ENCODE measurements around the gene PLEKHO1. TPM values are rescaled to one million over a fixed set of nuclear protein-coding genes. Genes with fewer than 3 reads are reported as not detected.
A peak's percentile ranks its signal among the peaks of the same experiment; 100 is the strongest.

Gene PLEKHO1
- total and polyA plus RNA-seq, 2 donors (not counting 1 experiment from before 2014, with no cell fraction given): 48.3 to 65.6 TPM

GRCh38 chr1:150126811-150127210 lies 22.9 kb upstream of the PLEKHO1 start:
- H3K4me2 ChIP-seq (ENCODE audit: extremely low read depth, insufficient read depth, low read length): no peak overlapping the region
- no peaks in the 10 kb centered on the region for H3K27me3 ChIP-seq (ENCODE audit: control insufficient read depth, insufficient read depth, low read length)
- no peak overlapping the region for H3K4me3 ChIP-seq (replicated peaks in 1 of 4; ENCODE audit: control extremely low read depth in 1 of 4, insufficient read depth in 1 of 4, low read depth in 3 of 4, low read length in 4 of 4)
- peaks cover 1% of the 10 kb centered on the region for H3K36me3 ChIP-seq (ENCODE audit: control insufficient read depth, insufficient read depth, low read length)
- H3K9ac ChIP-seq (ENCODE audit: insufficient read depth, low read length): no peak overlapping the region
- DNase-seq (ENCODE audit: low read depth in 2 of 2): peak in 1 of 2 donors; percentile 11
- TF ChIP-seq EZH2 (IDR thresholded peaks at IDR 0.05; ENCODE audit: low read length, missing control alignments): no peak
- TF ChIP-seq, protein P1, sequence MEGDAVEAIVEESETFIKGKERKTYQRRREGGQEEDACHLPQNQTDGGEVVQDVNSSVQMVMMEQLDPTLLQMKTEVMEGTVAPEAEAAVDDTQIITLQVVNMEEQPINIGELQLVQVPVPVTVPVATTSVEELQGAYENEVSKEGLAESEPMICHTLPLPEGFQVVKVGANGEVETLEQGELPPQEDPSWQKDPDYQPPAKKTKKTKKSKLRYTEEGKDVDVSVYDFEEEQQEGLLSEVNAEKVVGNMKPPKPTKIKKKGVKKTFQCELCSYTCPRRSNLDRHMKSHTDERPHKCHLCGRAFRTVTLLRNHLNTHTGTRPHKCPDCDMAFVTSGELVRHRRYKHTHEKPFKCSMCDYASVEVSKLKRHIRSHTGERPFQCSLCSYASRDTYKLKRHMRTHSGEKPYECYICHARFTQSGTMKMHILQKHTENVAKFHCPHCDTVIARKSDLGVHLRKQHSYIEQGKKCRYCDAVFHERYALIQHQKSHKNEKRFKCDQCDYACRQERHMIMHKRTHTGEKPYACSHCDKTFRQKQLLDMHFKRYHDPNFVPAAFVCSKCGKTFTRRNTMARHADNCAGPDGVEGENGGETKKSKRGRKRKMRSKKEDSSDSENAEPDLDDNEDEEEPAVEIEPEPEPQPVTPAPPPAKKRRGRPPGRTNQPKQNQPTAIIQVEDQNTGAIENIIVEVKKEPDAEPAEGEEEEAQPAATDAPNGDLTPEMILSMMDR (conservative IDR thresholded peaks at IDR 0.05 in 1 of 2, IDR thresholded peaks at IDR 0.05 in 1 of 2; ENCODE audit: low read depth in 1 of 2, low read length in 2 of 2): no peak
- H3K4me1 ChIP-seq (ENCODE audit: control insufficient read depth, extremely low read depth, insufficient read depth, low read length): peaks cover under 1% of the 10 kb centered on the region
- no peak overlapping the region for H3K27ac ChIP-seq (ENCODE audit: insufficient read depth, low read length)
- H4K20me1 ChIP-seq (ENCODE audit: control insufficient read depth, extremely low read depth, insufficient read depth, low read length): no peaks in the 10 kb centered on the region
- no peak overlapping the region for H2AFZ ChIP-seq (ENCODE audit: low read length)
- no peaks in the 10 kb centered on the region for H3K9me3 ChIP-seq (ENCODE audit: control insufficient read depth, insufficient read depth, low read depth, low read length)
- H3K79me2 ChIP-seq (ENCODE audit: control insufficient read depth, insufficient read depth, low read length): no peaks in the 10 kb centered on the region

- Histone ChIP-seq H3K9me3 (ENCODE audit: control insufficient read depth, insufficient read depth, low read depth, low read length) (no peaks in the 10 kb centered on the region), H3K4me3 (replicated peaks in 1 of 4; ENCODE audit: control extremely low read depth in 1 of 4, insufficient read depth in 1 of 4, low read depth in 3 of 4, low read length in 4 of 4) (no peak overlapping the region), H3K9ac (ENCODE audit: insufficient read depth, low read length) (no peak overlapping the region), H3K79me2 (ENCODE audit: control insufficient read depth, insufficient read depth, low read length) (no peaks in the 10 kb centered on the region), H3K27me3 (ENCODE audit: control insufficient read depth, insufficient read depth, low read length) (no peaks in the 10 kb centered on the region), H2AFZ (ENCODE audit: low read length) (no peak overlapping the region), H4K20me1 (ENCODE audit: control insufficient read depth, extremely low read depth, insufficient read depth, low read length) (no peaks in the 10 kb centered on the region), H3K36me3 (ENCODE audit: control insufficient read depth, insufficient read depth, low read length) (no peaks in the 10 kb centered on the region), H3K27ac (ENCODE audit: insufficient read depth, low read length) (no peak overlapping the region), H3K4me2 (ENCODE audit: extremely low read depth, insufficient read depth, low read length) (no peak overlapping the region), H3K4me1 (ENCODE audit: control insufficient read depth, extremely low read depth, insufficient read depth, low read length) (no peaks in the 10 kb centered on the region)
- DNase-seq (ENCODE audit: low read depth in 2 of 2): no peak
- TF ChIP-seq, protein P1 (conservative IDR thresholded peaks at IDR 0.05 in 1 of 2, IDR thresholded peaks at IDR 0.05 in 1 of 2; ENCODE audit: low read depth in 1 of 2, low read length in 2 of 2): no peak
- no peak for TF ChIP-seq EZH2 (IDR thresholded peaks at IDR 0.05; ENCODE audit: low read length, missing control alignments)
Measured at GRCh38 chr1:150127464-150127863, 22.3 kb upstream of the PLEKHO1 start.

DNA sequence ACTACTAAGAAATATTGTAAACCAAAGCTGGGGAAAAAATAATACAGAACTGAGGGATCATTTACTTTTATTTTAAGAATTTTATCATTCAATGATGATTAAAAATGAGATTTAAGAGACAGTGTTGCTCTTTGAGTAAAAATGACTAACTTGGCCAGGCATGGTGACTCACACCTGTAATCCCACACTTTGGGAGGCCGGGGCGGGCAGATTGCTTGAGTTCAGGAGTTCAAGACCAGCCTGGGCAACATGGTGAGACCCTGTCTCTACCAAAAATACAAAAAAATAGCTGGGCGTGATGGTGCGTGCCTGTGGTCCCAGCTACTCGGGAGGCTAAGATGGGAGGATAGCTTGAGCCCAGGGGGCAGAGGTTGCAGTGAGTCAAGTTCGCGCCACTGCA lies 21.8 kb upstream of the PLEKHO1 start:
- Histone ChIP-seq H2AFZ (ENCODE audit: low read length) (no peak overlapping the region), H3K4me3 (replicated peaks in 1 of 4; ENCODE audit: control extremely low read depth in 1 of 4, insufficient read depth in 1 of 4, low read depth in 3 of 4, low read length in 4 of 4) (no peak overlapping the region), H4K20me1 (ENCODE audit: control insufficient read depth, extremely low read depth, insufficient read depth, low read length) (no peaks in the 10 kb centered on the region), H3K27ac (ENCODE audit: insufficient read depth, low read length) (no peak overlapping the region), H3K36me3 (ENCODE audit: control insufficient read depth, insufficient read depth, low read length) (no peaks in the 10 kb centered on the region), H3K27me3 (ENCODE audit: control insufficient read depth, insufficient read depth, low read length) (no peaks in the 10 kb centered on the region), H3K9ac (ENCODE audit: insufficient read depth, low read length) (no peak overlapping the region), H3K4me2 (ENCODE audit: extremely low read depth, insufficient read depth, low read length) (no peak overlapping the region), H3K4me1 (ENCODE audit: control insufficient read depth, extremely low read depth, insufficient read depth, low read length) (no peaks in the 10 kb centered on the region), H3K9me3 (ENCODE audit: control insufficient read depth, insufficient read depth, low read depth, low read length) (no peaks in the 10 kb centered on the region), H3K79me2 (ENCODE audit: control insufficient read depth, insufficient read depth, low read length) (no peaks in the 10 kb centered on the region)
- DNase-seq (ENCODE audit: low read depth in 2 of 2): peak in 1 of 2 donors; percentile 23
- no peak for TF ChIP-seq EZH2 (IDR thresholded peaks at IDR 0.05; ENCODE audit: low read length, missing control alignments)
- TF ChIP-seq, protein P1 (conservative IDR thresholded peaks at IDR 0.05 in 1 of 2, IDR thresholded peaks at IDR 0.05 in 1 of 2; ENCODE audit: low read depth in 1 of 2, low read length in 2 of 2): no peak

Measured in fibroblast of lung (primary cell).